Measurements from ENCODE around the gene TIPRL. TPM values are rescaled to one million over a fixed set of nuclear protein-coding genes. Genes with fewer than 3 reads are reported as not detected.

Gene TIPRL
- total and polyA plus RNA-seq, 2 of the 8 experiments (the other 6 are each of a cell fraction or from before 2014, with no cell fraction given): 8.1 to 27.4 TPM

DNA sequence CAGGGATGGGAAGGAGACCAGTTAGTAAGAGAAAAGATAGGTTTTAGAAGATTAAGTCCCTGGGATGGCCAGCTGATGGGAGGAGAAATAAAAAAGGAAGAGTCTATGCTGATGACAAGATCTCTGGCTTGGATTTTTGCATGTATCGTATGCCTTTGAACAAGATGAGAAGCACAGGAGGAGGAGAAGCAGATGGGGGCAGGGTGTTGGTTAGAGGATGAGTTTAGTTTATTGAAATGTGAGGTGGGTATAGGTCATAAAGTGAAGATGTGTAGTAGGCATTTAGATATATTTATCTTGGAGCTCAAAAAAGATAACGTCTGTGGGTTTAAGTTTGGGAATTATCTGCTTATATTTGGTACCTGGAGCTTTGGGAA is 1.4 kb downstream of the TIPRL start:
- peaks cover 6% of the 10 kb centered on the region; the same call in 1 of the 2 replicates for H3K23me2 ChIP-seq (ENCODE audit: low read depth, low read length)
- no peaks in the 10 kb centered on the region for H3K27me3 ChIP-seq (replicated peaks in 1 of 4; ENCODE audit: control insufficient read depth in 3 of 4, extremely low read depth in 1 of 4, insufficient read depth in 3 of 4, low read length in 3 of 4)
- no peak overlapping the region for H2BK12ac ChIP-seq (ENCODE audit: low read depth, low read length)
- no peaks in the 10 kb centered on the region for H3K9me3 ChIP-seq (ENCODE audit: insufficient read depth in 2 of 2, low read depth in 1 of 2, low read length in 1 of 2)
- peak overlapping the region; percentile 73 to 99 for H3K4me2 ChIP-seq (ENCODE audit: insufficient read depth in 1 of 2, low read depth in 2 of 2, low read length in 2 of 2)
- H2BK120ac ChIP-seq (replicated peaks; ENCODE audit: low read depth, low read length): no peak overlapping the region
- H4K5ac ChIP-seq (ENCODE audit: insufficient read length, low read depth, low read length): no peak overlapping the region
- 0 out of 2 replicates have a peak, but pooled peaks cover 2% of the 10 kb centered on the region for H3K79me1 ChIP-seq (ENCODE audit: low read depth, low read length)
- no peak overlapping the region for H3K56ac ChIP-seq (replicated peaks; ENCODE audit: insufficient read length, low read depth, low read length)
- no peaks in the 10 kb centered on the region; a peak in 1 of 8 replicates for H3K36me3 ChIP-seq (ENCODE audit: control insufficient read depth in 2 of 4, insufficient read depth in 4 of 4, low read length in 3 of 4)
- CTCF ChIA-PET (ENCODE audit: partially characterized antibody): interaction anchor here (0.9 to 1.5 kb wide), 4 partner anchors 20 to 134 kb away, joined by 3 to 7 read pairs (median 4); no protein-coding TSS in a partner anchor
- no peak overlapping the region for H4K8ac ChIP-seq (ENCODE audit: extremely low read depth, insufficient read depth, low read length)
- no peak overlapping the region for H3K23ac ChIP-seq (ENCODE audit: insufficient read length)
- H2AK5ac ChIP-seq (ENCODE audit: low read depth, low read length): no peak overlapping the region
- peaks cover 0 to 21% of the 10 kb centered on the region in 2 experiments; a peak in 2 of 4 replicates for H3K79me2 ChIP-seq (ENCODE audit: control insufficient read depth in 1 of 2, insufficient read depth in 2 of 2, low read length in 2 of 2)
- POLR2A ChIA-PET (ENCODE audit: partially characterized antibody): interaction anchor here (1.1 kb wide), 1 partner anchor 143 kb away, joined by 3 read pairs; no protein-coding TSS in a partner anchor
- no peak for DNase-seq (ENCODE audit: low read depth in 1 of 2, low spot score in 2 of 2)
- H3K4me3 ChIP-seq (ENCODE audit: extremely low read depth in 1 of 4, insufficient read depth in 2 of 4, low read depth in 3 of 4, low read length in 4 of 4): peak overlapping the region; percentile 51 to 96 (median 86); a peak in 5 of 8 replicates
- no peaks in the 10 kb centered on the region for H4K20me1 ChIP-seq (replicated peaks in 1 of 2; ENCODE audit: control insufficient read depth in 1 of 2, insufficient read depth in 2 of 2, low read length in 2 of 2)
- FAIRE-seq: no peak
- no peak overlapping the region for H2BK20ac ChIP-seq (ENCODE audit: low read length)
- no peak overlapping the region for H2BK15ac ChIP-seq (ENCODE audit: low read length)
- H3K14ac ChIP-seq (ENCODE audit: insufficient read length): no peak overlapping the region
- H3K27ac ChIP-seq (ENCODE audit: low read depth, low read length): no peak overlapping the region
- no peak overlapping the region for H3K18ac ChIP-seq (ENCODE audit: extremely low read depth, low read length)
- H2BK5ac ChIP-seq (ENCODE audit: low read depth, low read length): no peak overlapping the region
- H3K4ac ChIP-seq (replicated peaks; ENCODE audit: insufficient read length, low read depth, low read length): no peak overlapping the region
- H3K9ac ChIP-seq (replicated peaks in 1 of 4; ENCODE audit: extremely low read depth in 1 of 4, low read depth in 3 of 4, low read length in 3 of 4): no peak overlapping the region; a peak in 1 of 7 replicates
- no peak overlapping the region for H4K91ac ChIP-seq (replicated peaks; ENCODE audit: insufficient read length, low read length)
- peaks cover 0 to 3% (median 0%) of the 10 kb centered on the region in 4 experiments; a peak in 2 of 7 replicates for H3K4me1 ChIP-seq (replicated peaks in 1 of 4; ENCODE audit: control insufficient read depth in 3 of 4, insufficient read depth in 4 of 4, low read length in 3 of 4)
- no peak overlapping the region for H2AFZ ChIP-seq (ENCODE audit: low read length)
- 87% methylated on average over 2 of the region's 2 CpGs; no CpG with 5 or more reads in 1 of the 2 experiments for WGBS, 2 experiments (ENCODE audit: extremely low coverage in 1 of 2, insufficient coverage in 1 of 2, insufficient read length in 1 of 2, insufficient replicate concordance in 2 of 2, low coverage in 1 of 2, low lambda C conversion rate in 2 of 2, missing lambda C conversion rate in 1 of 2)
- TF ChIP-seq, protein P1, sequence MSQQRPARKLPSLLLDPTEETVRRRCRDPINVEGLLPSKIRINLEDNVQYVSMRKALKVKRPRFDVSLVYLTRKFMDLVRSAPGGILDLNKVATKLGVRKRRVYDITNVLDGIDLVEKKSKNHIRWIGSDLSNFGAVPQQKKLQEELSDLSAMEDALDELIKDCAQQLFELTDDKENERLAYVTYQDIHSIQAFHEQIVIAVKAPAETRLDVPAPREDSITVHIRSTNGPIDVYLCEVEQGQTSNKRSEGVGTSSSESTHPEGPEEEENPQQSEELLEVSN (IDR thresholded peaks at IDR 0.05): no peak
- no peak for TF ChIP-seq CHD2 (IDR thresholded peaks at IDR 0.05; ENCODE audit: low read length)
- TF ChIP-seq, protein P2, sequence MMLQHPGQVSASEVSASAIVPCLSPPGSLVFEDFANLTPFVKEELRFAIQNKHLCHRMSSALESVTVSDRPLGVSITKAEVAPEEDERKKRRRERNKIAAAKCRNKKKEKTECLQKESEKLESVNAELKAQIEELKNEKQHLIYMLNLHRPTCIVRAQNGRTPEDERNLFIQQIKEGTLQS (IDR thresholded peaks at IDR 0.05; ENCODE audit: insufficient read depth, low read depth, low read length): no peak
- no peak for TF ChIP-seq HDAC2 (IDR thresholded peaks at IDR 0.05; ENCODE audit: borderline replicate concordance in 1 of 2, low read depth in 2 of 2, low read length in 2 of 2)
- no peak for TF ChIP-seq FOSL1 (IDR thresholded peaks at IDR 0.05; ENCODE audit: insufficient read depth, low read depth, low read length)
- TF ChIP-seq CBX5 (IDR thresholded peaks at IDR 0.05; ENCODE audit: low read depth, low read length): no peak
- TF ChIP-seq CHD1 (IDR thresholded peaks at IDR 0.05; ENCODE audit: low read depth, low read length): no peak
- TF ChIP-seq, protein P3, sequence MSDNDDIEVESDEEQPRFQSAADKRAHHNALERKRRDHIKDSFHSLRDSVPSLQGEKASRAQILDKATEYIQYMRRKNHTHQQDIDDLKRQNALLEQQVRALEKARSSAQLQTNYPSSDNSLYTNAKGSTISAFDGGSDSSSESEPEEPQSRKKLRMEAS (IDR thresholded peaks at IDR 0.05): no peak
- TF ChIP-seq RNF2 (IDR thresholded peaks at IDR 0.05; ENCODE audit: borderline replicate concordance, low read depth, low read length, missing control alignments, poor library complexity, severe bottlenecking): no peak
- TF ChIP-seq GABPA (IDR thresholded peaks at IDR 0.05; ENCODE audit: borderline replicate concordance, insufficient read depth, low read length): no peak
- no peak for TF ChIP-seq BRCA1 (IDR thresholded peaks at IDR 0.05; ENCODE audit: low read depth, low read length)
